Hippocampal formation (tissue), 2 donors: ENCODE data around the gene SNRNP25.

ENCODE experiments used
- DNase-seq, 2 donors: peaks; one replicate each; lab custom pipeline; 2025; lab: John Stamatoyannopoulos, UW

Gene SNRNP25

DNA sequence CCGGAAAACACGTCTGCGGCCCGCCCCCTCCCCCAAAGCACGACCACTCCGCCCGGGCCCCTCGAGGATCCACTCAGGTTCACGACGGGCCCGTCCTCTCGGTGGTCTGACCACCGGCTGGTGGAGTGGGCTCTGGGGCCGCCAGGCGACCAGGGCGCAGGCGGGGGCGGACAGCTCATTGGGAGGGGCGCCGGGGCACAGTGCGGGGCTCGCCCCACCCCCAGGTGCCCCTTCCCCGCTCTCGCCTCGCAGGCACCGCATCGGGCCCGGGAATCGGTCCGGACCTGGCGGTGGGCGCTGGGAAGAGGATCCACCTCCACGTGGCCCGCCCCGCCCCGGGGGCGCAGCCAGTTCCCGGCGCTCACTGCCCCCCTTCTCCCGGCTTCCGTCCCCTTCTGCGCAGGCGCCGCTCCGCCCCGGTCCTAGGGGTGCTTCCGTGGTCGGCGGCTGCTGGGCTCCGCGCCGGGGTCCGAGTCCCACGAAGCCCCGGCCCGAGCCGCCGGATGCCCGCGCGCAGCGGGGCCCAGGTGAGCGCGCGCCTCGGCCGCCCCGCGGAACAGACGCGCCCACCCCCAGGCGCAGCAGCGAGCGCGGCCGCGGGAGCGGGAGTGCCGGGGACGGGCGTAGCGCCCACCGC, 24.3 kb downstream of the SNRNP25 start, which contains the start of gene MPG:
Gene MPG (plus strand): TSS at position 419 of the 637 bp plus-strand sequence. CDS start 85 bp downstream, at position 504.
- peak; percentile 63 to 70 for DNase-seq

DNA sequence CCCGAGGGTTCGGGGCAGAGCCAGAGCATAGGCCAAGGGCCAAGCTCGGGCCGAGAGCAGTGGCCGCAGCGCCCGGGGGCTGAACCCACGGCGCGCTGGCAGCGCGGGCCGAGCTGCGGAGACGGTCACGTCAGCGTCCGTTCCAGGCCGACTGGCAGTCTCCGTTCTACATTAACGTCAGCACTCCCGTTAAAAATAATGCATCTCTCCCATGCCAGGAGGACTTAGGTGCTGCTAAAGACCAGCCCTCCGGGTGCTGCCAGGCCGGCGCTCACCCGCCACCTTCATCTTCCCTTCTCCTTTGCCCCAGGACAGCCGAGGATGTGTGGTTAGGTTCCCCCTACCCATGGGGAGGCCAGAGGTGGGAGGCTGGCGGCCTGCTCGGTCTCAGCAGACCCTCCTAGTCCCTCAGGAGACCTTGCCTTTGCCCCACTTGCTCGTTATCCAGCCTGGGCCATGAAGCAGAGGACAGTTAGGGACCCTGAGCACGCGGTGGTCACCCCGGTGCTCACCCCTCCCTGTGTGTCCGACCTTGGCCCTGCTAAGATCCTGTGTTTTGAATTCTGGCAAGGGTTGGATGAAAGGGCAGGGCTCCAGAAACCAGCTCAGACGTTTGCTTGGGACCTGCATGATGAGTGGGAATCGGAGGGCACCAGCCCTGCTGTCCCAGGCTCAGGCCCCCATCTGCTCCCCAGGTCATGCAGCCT, 25.0 kb downstream of the SNRNP25 start:
- no peak for DNase-seq

DNA sequence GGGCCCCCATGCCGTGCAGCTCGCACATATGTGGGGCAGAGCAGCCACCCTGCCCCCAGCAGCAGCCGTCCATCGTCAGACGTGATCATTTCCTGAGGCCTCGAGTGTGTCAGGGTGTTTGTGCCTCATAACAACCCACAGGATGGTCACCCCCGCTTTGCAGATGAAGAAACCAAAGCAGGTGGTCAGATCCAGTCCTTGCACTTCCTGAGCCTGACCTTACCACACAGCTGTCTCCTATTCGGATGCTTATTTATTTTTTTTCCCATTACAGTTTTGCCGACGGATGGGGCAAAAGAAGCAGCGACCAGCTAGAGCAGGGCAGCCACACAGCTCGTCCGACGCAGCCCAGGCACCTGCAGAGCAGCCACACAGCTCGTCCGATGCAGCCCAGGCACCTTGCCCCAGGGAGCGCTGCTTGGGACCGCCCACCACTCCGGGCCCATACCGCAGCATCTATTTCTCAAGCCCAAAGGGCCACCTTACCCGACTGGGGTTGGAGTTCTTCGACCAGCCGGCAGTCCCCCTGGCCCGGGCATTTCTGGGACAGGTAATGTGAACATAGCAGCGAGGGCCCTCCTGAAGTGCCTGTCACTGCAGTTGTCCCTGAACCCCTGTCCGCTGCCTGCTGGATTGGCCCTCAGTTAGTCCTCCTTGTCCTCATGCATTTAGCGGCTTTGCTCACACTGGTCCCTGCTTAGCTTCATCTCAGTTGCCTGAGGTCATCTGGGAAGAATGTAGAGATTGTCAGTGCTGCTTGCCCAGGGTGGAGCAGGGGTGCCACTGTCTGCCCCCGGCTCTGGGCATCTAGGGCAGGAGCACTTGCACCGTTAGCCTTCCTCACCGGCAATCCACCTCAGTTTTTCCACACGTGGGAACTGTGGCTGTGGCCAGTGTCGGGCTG, 25.8 kb downstream of the SNRNP25 start:
- no peak for DNase-seq

DNA sequence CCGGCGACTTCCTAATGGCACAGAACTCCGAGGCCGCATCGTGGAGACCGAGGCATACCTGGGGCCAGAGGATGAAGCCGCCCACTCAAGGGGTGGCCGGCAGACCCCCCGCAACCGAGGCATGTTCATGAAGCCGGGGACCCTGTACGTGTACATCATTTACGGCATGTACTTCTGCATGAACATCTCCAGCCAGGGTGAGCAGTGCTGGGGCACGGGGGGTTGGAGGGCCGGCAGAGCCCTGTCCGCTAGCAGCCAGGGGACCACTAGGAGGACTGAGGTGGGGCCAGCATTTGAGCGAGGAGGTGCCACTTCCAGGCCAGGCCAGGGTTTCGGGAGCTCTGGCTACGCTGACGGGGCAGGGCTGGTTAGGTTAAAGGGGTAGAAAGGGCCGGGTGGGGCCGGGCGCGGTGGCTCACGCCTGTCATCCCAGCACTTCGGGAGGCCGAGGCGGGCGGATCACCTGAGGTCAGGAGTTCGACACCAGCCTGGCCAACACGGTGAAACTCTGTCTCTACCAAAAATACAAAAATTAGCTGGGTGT, 29.5 kb downstream of the SNRNP25 start:
- DNase-seq, result no peak

DNA sequence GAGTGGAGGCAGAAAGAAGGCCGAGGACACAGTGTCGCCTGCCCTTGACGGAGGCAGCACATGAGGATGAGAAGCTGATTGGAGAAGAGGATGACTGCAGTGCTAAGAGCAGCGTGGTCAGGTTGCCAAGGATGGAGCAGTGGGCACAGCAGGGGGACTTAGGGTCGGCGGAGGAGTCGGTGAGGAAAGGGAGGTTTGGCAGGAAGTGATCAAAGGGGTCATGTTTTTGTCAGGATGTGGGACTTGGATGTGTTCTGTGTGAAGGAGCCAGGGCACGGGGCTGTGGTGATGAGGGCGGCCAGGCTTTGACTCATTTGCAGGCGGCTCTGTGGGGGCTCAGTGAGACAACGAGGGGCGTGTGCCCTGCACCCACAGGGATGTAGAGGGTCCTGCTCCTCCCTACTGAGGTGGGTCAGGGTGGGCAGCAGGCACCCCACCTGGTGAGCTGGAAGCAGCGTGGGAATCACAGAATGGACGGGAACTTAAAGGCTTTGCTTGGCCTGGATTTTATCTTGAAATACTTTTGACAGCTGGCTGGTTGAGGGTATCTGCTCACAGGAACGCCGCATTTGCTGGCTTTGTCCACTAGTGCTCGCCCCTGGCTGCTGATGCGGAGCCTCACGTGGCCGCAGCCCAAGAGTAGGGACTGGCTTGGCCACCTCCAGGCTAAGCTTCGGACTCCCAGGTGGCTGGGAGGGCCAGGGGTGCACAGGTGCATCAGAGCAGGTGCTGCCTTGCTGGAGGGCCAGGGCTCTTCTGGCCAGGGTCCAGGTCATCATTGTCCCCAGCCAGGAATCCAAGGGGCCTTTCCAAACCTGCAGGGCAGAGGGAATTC, 30.4 kb downstream of the SNRNP25 start:
- no peak for DNase-seq

DNA sequence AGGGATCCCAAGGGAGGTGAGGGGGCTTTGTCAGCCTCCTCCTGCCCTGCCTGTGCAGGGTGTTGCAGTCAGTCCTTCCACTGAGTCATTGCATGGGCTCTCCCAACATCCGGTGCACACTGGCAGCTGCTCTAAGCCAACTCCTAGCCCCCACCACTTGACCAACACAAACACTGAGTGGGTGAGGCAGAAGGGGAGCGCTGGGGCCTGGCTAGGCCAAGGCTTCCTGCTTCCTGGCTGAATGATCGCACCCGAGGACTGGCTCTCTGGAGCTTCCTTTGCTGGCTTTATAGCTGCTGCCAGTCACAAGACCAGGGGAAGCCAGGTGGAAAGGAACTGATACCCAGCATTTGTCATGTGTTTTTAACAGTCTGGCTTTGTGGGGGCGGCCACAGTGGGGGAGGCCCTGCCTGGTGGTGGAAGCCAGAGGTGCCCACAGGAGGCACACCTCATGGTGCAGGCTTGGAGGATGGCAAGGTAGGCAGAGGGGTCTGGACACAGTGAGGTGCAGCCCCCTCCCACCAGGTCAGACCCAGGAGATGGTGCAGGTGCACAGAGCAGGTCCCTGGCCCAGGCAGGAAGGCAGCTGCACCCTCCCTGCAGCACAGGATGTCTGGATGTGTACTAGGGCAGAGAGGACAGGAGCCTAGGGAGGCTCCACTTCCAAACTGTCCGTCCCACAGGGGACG, 31.2 kb downstream of the SNRNP25 start:
- no peak for DNase-seq

DNA sequence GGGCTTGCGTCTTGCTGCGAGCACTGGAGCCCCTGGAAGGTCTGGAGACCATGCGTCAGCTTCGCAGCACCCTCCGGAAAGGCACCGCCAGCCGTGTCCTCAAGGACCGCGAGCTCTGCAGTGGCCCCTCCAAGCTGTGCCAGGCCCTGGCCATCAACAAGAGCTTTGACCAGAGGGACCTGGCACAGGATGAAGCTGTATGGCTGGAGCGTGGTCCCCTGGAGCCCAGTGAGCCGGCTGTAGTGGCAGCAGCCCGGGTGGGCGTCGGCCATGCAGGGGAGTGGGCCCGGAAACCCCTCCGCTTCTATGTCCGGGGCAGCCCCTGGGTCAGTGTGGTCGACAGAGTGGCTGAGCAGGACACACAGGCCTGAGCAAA, 31.8 kb downstream of the SNRNP25 start:
- no peak for DNase-seq

DNA sequence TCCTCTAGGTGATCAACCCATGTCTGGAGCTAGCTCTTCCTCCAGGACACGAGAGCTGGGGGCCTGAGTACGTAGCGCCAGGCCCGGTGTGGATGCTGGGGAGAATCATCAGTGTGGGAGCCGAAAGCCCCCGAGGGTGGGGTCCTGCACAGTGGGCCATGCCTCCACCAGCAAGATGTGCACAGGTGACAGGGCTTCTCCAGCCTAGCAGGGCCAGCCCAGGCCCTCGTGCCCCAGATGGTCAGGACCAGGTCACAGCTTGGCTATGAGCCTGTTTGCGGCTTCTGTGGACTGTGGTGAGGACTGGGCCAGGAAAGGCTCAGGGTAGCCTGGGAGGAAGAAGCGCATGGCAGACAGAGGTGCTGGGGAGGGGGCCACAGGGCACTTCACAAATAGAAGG, 32.2 kb downstream of the SNRNP25 start:
- no peak for DNase-seq

DNA sequence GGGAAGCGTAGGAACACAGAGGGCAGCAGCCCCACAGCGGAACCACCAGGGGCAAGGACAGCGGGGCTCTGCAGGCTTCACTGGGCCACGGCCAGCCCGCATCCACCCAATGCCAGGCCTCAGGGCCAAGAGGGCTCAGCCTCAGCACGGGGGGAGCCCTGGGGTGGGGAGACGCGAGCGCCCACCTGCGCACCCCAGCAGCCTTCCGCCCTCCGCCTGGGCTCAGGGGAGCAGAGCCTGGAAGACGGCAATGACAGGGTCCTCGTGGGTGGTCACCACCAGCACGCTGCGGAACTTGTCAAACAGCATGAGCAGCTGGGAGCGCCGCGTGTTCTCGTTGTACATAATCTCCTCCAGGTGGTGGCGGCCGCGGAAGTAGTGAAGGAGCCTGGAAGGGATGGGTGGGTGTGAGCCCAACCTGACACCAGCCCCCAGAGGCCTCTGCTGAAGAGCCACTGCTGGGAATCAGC, 32.9 kb downstream of the SNRNP25 start:
- DNase-seq, result no peak

DNA sequence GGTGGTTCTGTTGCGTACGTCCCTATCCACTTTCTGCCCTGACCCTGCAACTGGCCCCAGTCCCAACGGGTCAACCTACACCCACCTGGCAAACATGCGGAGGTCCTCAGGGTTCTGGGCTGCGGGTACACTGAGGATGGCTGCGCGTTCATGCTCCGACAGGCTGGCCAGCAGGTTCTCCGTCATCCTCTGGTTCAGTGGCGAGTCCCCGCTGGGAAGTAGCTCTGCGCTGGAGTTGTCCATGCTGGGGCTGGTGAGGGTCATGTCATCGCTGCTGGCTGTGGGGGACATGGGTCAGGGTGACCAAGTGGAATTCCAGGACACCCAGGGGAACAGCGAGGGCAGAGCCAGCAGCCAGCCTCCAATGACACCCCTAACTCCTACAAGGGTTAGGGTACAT, 35.0 kb downstream of the SNRNP25 start:
- DNase-seq, result no peak

DNA sequence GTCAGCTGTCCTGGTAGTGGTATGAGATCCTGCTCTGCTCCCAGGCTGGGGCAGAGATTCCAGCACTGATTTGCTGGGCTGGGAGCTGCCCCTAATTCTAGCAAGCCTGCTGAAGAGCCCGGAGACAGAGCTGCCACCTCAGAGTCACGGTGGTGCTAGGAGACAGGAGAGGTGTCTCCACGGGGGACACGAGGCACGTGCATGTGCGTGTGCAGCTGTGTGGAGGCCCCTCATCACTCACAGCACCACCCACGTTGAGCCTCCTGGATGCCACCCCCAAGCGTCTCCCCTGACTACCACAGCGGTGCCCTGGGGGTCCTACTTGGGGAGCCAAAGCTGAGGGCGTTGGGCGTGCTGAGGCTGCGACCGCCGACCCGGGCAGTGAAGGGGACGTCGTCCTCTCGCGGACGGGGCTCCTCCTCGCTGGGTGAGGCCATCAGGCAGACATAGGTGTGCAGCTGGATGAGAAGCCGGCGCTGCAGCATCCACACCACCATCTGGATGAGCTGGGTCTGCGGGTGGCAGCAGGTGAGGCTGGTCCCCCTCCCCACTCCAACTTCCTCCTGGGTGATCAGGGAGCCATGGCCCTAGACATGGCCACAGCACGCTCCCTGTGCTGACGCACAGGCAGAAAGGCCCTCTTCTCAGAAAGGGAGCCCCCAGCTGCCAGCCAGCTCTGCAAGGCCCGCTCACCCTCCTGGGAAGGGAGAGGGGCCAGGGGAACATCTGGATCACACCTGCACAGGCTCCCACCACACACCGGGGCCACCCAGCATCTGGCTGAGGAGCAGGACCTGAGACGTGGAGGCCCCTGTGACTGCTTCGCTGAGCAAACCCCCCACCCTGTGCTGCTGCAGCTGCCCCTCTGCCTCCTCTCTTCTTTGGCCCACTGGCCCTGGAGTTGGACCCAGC, 36.0 kb downstream of the SNRNP25 start:
- no peak for DNase-seq

DNA sequence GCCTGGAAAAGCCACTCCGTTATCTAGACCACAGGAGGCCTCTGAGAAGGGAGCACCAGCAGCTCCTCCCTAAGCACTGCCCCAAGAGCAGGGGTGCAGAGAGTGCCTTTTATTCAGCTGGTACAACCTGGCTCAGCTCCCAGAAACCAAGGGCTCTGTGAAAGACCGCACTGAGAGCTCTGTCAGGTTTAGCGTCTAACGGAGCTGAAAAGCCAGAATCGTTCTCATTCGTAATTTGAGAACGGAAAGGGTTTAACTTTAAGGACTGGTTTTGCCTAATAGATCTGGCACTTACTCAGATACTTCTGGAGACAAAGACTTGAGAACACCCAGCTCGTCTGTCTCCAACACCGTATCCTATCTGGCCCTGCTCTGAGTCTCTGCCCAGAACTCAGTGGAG, 37.9 kb downstream of the SNRNP25 start:
- DNase-seq, result peak; percentile 64 to 77

DNA sequence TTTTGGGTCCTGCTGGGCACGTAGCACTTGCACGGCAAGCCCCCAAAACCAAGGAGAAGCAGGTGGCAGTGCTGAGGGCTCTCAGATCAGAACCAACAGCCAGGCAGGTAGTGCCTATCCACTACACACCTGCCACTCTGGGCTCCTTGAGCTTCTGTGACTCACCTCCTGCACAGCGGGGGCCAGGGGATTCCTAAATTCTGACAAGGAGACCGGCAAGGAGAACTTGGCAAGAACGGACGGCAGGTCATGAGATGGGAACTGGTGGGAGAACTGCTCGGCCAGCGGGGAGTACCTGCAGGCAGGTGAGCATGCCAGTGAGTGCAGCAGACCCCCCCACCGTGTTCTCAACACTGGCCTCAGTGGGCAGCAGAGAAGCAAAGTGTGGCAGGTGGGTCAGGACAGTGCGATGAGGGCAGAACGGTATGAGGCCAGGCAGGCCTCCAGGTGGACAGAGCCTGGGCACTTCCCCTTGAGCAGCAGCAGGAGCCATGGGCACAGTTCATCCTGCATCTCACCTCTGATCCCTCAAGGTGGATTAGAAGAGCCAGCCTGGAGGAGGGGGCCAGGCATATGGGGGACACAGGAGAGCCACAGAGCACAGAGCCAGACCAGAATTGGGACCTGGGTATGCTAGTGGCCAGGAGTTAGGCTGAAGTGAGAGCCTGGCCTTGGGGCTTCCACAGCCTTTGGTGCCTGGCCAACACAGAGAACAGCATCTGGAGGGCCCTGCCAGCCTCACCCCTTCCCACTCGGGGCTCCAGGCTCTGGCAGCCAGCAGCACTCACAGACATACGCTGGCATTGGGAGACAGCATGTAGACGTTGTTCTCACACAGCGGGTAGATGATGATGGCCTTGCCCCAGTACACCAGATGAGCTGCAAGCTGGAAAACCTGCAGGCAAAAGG, 39.1 kb downstream of the SNRNP25 start:
- DNase-seq, result peak in 1 of 2 donors; percentile 36

DNA sequence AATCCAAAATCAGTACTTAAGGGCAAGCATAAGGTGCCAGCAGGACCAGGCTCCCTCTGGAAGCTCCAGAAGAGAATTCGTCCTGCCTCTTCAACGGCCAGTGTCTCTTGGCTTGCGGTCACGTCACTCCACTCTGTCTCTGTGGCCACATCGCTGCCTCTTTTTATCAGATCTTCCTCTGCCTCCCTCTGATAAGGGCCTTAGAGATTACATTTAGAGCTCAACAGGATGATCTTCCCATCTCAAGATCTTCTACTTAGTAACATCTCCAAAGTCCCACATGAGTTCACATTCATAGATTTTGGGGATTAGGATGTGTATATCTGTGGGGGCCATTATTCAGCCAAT, 41.3 kb downstream of the SNRNP25 start:
- DNase-seq, result no peak

DNA sequence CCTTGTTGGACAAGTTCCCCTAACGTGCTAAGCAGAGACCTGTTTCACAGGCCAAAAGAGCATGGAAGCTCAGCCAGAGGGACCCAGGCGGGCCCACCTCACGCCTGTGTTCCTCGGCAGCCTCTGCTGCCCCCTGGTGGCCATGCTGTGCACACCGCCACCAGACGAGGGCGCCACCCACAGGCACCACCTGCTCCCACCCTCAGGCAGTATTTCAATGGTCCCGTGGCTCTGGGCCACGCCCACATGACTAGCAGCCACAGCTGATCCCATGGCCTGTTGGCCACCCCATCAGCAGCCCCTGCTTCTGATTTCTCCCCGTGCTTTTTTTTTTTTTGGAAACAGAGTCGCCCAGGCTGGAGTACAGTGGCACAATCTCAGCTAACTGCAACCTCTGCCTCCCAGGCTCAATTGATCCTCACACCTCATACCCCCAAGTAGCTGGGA, 43.3 kb downstream of the SNRNP25 start:
- peak; percentile 69 to 80 for DNase-seq

DNA sequence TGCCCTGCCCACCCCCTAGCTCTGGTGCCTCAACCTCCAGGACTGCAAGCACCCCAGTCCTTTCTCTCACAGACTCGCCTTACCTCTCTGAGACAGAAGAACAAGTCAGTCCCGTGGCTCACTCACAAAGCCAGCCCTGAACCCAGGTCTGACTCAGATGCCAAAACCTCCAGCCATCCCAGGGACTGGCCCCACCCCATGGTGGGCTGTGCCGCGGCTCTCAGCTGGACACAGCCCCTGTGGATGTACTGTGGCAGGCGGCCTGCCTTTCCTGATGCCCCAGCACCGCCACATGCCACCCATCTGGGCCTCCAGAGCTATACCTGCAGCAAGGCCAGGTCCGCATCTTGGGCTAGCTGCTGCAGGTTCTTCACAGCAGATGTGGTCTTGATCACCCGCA, 44.2 kb downstream of the SNRNP25 start:
- DNase-seq, result no peak

DNA sequence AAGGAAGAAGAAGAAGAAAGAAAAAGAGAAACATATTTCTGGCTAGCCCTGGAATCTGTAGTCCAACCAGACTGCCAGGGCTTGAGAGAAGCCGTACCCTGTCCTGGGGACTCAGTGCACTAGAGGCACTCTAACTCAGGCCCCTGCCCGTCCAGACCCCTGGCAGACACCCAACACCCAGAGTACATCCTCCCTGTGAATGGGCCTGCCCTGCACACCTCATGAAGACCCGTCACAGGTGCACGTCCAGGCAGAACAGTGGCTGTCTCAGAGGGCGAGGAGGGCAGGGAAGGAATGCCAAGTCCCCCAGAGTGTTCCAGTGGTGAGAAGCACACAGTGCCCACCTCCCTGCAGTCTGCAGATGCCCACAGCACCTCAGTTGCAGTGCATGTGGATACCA, 47.4 kb downstream of the SNRNP25 start:
- no peak for DNase-seq

DNA sequence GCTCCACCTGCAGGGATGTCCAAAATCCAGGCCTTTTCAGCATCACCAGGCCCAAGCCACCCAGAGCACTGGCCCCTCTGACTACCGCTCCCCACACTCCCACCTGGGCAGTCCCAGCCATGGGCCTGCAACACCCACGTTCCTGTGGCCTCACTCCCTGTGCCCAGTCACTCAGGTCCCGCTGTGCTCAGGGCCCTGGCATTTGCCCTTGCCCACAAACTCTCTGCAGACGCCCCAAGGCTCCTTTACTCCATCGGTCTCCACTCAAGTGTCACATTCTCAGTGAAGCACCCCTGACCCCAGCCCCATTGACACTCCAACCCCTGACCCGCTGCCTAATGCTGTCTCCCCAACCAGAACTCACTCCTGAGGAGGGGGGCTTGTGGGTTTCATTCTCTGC, 48.0 kb downstream of the SNRNP25 start:
- DNase-seq, result no peak
